ENCODE results near the gene FHIT.

DNA sequence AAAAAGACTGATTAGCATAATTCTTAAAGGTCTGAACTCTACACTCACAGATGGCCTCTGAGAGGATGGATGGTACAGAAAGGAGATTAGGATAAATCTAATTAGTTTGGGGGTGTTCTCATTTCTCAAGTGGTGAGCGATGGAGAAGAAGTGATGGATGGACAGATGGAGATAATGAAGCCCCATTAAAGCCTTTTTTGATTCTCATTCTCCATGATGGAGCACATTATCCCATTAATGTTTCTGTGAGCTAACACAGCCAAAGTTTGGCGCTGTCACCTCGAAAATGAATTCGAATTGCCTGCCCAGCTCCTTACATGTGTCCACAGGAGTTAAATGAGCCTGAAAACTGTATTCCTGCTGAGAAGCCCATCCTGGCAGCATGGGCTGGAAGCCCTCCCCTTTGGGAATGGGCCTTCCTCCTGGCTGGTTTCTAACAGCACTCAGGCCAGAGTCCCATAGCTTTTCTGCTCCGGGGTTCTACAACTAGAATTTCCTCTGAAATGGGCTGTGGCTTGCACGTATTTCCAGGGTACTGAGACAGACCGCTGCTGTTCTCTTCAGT lies 1475.4 kb downstream of the FHIT start:
- TF ChIP-seq POLR2A (IDR thresholded peaks at IDR 0.05), result no peak
- TF ChIP-seq, protein P1, sequence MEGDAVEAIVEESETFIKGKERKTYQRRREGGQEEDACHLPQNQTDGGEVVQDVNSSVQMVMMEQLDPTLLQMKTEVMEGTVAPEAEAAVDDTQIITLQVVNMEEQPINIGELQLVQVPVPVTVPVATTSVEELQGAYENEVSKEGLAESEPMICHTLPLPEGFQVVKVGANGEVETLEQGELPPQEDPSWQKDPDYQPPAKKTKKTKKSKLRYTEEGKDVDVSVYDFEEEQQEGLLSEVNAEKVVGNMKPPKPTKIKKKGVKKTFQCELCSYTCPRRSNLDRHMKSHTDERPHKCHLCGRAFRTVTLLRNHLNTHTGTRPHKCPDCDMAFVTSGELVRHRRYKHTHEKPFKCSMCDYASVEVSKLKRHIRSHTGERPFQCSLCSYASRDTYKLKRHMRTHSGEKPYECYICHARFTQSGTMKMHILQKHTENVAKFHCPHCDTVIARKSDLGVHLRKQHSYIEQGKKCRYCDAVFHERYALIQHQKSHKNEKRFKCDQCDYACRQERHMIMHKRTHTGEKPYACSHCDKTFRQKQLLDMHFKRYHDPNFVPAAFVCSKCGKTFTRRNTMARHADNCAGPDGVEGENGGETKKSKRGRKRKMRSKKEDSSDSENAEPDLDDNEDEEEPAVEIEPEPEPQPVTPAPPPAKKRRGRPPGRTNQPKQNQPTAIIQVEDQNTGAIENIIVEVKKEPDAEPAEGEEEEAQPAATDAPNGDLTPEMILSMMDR (IDR thresholded peaks at IDR 0.05), result no peak
